NCI-H2171 treated with DMSO at 0.1 percent for 48 hours (cell line): Measurements from ENCODE around the gene ARHGEF7.
"Not testable (repeated sequence)": the region's sequence is repeated elsewhere in the genome, so short reads cannot be mapped to it uniquely, and the experiment has no call there.

ENCODE experiments used
- DNase-seq: peaks from one replicate; lab custom pipeline; 2025; lab: John Stamatoyannopoulos, UW

Gene ARHGEF7, protein sequence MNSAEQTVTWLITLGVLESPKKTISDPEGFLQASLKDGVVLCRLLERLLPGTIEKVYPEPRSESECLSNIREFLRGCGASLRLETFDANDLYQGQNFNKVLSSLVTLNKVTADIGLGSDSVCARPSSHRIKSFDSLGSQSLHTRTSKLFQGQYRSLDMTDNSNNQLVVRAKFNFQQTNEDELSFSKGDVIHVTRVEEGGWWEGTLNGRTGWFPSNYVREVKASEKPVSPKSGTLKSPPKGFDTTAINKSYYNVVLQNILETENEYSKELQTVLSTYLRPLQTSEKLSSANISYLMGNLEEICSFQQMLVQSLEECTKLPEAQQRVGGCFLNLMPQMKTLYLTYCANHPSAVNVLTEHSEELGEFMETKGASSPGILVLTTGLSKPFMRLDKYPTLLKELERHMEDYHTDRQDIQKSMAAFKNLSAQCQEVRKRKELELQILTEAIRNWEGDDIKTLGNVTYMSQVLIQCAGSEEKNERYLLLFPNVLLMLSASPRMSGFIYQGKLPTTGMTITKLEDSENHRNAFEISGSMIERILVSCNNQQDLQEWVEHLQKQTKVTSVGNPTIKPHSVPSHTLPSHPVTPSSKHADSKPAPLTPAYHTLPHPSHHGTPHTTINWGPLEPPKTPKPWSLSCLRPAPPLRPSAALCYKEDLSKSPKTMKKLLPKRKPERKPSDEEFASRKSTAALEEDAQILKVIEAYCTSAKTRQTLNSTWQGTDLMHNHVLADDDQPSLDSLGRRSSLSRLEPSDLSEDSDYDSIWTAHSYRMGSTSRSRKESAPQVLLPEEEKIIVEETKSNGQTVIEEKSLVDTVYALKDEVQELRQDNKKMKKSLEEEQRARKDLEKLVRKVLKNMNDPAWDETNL

DNA sequence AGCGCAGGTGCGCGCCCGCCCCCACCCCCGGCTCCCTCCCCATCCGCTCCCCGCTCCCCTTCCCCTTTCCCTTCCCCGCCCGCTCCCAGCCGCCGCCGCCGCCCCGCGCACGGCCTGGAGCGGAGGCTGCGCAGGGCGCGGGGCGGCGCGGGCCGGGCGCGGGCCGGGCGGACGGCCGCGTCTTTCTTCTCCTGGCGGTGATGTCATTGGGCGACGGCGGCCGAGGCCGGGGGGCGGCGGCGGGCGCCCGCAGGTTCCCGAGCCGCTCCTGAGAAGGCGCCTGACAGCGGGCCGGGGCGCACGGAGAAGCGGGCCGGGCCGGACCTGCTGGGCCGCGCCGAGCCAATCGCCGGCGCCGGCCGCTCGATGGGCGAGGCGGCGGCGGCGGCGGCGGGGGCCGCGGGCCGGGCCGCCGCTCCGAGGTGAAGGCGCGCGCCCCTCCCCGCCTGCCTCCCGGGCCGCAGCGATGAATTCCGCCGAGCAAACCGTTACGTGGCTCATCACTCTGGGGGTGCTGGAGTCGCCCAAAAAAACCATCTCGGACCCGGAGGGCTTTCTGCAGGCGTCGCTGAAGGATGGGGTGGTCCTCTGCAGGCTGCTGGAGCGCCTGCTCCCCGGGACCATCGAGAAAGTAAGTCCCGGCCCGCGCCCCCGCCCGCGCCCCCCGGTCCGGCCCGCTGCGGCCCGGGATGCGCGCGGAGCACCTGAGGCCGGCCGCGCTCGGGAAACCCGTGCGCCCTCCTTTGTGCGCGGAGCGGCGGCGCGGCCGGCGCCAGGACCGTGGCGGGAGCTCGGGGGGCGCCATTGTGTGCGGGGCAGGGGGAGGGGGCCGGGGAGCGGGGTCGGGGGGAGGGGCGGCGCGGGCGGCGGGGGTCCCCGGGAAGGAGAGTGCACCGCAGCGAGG, at the start of gene ARHGEF7:
Gene ARHGEF7 (plus strand): TSS at position 250 of the 904 bp plus-strand sequence. CDS start 217 bp downstream, at position 467.
- peak; percentile 9 for DNase-seq

DNA sequence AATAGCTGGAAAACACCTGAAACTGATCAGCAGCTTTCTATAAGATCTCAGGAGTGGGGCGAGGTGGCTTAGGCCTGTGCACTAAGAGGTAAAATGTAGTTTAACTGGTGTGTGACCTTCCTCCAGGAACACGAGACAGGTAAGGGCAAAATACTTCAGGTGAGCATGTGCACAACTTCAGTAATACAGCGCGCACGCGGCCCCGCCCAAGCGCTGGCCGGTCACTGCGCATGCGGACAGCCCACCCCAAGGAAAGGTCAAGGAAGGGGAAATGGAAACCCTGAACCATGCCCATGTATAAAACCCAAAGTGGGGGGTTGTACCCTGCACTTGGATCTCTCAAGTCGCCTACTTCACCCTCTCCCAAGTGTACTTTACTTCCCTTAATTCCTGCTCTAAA, 49.4 kb upstream of the ARHGEF7 start:
- no peak for DNase-seq

DNA sequence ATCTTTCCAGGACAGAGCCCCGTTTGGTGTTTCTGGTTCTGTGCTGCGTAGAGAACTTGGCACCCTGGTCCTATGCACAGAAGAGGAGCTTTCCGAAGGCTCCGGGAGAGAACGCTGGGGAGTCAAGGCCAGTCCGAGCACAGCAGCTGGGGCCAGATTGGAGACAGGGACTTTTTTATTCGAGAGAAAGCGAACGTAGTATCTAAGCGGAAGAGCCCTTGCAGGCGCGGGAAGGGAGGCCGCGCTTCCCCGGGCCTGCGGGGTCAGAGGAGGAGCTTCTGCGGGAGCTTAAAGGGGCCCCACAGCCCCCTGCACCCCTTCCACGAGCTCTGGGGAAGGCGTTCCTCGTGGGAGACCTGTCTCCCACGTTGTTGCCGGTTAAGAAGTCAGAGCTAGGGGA, 48.6 kb upstream of the ARHGEF7 start:
- no peak for DNase-seq

DNA sequence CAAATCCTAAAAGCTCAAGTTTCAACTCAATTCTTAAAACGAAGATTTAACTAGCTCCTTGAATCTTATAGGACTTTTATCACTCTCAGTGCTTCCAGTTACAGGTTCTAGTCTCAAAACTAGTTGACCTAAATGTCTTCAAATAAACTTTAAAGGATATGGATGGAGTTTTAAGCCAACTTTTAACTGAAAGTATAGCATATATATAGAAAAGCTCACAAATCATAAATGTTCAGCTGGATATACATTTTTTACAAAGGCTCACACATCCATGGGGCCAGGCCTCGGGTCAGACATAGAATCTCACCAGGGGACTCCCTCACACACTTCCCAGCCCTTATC, 47.1 kb upstream of the ARHGEF7 start:
- no peak for DNase-seq

DNA sequence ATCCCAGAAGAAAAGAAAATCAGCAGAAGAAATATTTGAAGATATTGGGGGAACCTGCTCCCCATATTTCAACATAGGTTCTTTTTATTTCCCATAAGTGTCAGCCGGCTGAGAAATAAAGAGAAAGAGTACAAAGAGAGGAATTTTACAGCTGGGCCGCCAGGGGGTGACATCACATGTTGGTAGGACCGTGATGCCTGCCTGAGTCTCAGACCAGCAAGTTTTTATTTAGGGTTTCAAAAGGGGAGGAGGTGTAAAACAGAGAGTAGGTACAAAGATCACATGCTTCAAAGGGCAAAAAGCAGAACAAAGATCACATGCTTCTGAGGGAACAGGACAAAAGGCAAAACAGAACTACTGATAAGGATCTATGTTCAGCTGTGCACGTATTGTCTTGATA, 44.0 kb upstream of the ARHGEF7 start:
- not testable (repeated sequence) for DNase-seq

DNA sequence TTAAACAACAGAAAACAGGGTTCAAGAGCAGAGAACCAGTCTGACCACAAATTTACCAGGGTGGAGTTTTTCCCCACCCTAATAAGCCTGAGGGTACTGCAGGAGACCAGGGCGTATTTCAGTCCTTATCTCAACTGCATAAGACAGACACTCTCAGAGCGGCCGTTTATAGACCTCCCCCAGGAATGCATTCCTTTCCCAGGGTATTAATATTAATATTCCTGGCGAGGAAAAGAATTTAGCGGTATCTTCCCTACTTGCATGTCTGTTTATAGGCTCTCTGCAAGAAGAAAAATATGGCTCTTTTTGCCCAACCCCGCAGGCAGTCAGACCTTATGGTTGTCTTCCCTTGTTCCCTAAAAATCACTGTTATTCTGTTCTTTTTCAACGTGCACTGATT, 43.6 kb upstream of the ARHGEF7 start:
- not testable (repeated sequence) for DNase-seq

DNA sequence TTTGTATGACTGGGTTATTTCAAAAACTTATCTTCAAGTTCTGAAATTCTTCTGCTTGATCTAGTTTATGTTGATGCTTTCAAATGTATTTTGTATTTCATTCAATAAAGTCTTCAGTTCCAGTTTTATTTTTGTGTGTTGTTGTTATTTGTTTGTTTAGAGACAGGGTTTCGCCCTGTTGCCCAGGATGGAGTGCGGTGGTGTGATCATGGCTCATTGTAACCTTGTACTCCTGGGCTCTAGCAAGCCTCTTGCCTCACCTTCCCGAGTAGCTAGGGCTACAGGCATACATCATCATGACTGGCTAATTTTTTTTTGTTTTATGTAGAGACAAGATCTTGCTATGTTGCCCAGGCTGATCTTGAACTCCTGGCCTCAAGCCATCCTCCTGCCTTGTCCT, 40.3 kb upstream of the ARHGEF7 start:
- DNase-seq = no peak

DNA sequence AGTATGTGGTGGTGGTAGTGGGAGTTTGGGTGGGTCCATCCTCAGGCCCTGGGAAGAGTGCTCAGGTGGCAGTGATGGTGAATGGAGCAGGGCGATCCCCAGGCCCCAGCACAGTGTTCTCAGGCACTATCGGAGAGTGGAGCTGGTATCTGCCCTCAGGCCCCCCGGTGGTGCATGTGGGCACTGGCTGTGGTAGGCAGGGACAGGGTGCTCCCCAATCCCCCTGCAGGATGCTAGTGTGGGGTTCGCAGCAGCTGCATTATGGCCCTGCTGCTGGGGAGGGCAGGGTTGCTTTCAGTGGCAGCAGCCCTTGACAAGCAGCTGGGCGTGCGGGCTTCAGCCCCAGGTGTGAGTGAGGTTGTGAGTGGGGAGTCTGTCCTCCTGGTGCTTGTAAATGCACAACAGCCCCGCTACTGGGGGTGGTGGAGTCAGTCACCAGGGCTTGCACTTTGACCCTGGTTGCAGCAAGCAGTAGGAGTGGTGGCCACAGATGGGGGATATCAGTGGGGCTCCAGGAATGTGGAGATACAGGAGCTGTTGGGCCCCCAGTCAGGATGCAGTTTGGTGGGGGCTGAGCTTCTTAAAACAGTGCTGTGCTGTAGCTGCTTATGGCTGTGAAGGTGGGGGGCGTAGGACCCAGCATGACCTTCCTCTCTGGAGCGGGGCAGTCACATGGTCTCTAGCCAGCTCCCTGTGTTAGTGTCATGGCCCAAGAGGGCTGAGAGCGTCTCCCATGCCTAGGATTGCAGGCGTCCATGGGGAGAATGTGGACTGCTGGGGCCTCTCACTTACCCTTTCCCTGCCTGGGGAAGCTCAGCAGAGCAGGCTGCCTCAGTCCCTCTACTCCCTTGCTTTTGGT, 38.7 kb upstream of the ARHGEF7 start:
- no peak for DNase-seq

DNA sequence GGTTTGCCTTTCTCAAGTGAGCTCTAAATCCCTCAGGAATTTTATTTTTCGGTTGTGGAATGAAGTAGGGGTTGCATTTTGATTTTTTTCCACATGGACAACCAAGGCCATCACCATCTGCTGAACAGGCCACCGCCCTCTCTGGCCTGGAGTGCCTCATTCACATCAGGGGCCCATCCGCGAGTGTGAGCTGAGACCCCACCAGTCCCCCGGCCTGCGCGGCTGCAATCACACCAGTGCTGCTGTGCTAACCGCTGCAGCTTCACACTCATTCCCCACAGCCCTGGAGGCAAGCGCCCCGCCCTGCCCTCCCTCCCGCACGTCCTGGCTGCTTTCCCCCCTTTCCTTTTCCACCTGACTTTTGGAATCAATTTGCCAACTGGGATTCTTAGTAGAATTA, 35.7 kb upstream of the ARHGEF7 start:
- no peak for DNase-seq

DNA sequence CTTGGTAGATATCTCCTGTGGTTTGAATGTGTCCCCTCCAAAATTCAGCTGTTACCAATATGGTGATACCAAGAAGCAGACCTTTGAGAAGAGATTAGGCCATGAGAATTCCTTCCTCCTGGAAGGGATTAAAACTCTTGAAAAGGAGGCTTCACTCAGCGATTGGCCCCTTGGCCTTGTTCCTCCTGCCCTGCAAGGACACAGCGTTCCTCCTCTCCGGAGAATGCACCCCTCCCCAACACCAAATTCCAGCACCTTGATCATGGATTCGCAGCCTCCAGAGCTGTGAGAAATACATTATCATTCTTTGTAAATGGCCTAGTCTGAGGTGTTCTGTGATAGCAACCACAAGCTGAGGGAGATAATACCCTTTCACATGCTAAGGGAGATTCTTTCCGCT, 34.5 kb upstream of the ARHGEF7 start:
- DNase-seq = no peak

DNA sequence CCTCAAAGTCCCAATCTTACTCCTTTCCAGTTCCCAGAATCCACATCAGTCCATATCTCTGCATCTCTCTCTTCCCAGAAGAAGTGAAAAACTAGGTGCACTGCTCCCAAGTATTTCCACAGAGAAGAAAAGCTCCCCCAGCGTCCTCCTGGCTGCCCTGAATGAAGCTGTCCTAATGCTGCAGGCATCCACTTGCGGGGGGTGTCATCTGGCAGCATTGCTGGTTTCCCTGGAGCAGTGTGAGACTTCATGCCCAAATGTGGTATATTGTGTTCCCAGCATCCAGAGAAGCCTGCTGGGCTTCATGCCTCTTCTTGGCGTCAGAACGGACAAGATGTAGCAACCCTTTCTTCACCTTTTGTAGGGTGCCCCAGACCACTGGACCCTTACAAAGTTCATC, 32.9 kb upstream of the ARHGEF7 start:
- DNase-seq = no peak

DNA sequence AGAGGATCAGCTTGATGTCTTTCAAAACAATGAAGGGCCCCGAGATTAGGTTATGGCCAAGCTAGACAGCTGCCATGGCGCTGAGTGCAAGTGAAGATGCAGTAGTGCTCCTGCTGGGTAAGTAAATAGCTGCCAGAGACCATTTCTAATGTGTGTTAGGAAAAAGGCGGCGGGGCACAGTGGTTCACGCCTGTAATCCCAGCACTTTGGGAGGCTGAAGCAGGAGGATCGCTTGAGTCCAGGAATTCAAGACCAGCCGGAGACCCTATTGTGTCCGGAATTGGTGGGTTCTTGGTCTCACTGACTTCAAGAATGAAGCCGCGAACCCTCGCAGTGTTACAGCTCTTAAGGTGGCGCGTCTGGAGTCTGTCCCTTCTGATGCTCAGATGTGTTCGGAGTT, 32.3 kb upstream of the ARHGEF7 start:
- not testable (repeated sequence) for DNase-seq

DNA sequence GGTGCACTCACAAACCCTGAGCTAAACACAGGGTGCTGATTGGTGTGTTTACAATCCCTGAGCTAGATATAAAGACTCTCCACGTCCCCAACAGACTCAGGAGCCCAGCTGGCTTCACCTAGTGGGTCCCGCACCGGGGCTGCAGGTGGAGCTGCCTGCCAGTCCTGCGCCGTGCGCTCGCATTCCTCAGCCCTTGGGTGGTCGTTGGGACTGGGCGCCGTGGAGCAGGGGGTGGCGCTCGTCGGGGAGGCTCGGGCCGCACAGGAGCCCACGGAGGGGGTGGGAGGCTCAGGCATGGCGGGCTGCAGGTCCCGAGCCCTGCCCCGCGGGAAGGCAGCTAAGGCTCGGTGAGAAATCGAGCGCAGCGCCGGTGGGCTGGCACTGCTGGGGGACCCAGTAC, 31.4 kb upstream of the ARHGEF7 start:
- not testable (repeated sequence) for DNase-seq

DNA sequence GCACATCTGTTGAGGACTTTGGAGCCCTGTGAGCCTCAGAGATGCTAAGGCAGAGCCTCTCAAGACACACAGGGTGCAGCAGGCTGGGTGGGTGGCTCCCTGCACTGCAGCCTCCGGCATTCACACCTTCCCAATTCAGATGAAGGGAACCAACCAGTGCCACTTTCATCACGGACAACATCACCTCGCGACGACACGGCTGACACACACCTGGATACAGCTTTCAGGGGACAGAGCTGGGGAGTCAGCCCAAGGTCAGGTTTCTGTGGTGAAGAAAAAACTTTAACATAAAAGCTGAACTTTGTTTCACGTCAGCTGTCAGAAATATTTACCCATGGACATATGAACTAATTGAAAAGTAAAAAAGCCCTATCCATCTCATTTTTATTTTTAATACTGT, 24.9 kb upstream of the ARHGEF7 start:
- DNase-seq = no peak

DNA sequence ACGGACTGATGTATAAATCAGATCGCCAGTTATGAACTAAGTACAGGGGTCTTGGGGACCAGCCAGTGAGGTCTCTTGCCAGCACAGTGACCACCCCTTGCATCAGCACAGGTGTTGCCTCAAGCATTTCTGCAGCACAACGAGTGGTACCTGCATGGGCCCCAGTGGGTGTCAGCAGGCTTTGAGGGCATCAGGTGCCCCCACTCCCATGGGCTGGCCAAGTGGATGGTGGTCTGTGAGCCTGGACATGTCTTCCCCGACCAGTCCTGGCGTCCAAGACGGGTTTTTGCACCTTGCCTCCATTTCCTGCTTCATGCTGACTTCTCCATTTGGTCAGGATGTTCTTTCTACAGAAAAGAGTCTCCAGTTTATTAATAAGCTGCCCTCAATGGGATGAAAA, 22.4 kb upstream of the ARHGEF7 start:
- DNase-seq = no peak

DNA sequence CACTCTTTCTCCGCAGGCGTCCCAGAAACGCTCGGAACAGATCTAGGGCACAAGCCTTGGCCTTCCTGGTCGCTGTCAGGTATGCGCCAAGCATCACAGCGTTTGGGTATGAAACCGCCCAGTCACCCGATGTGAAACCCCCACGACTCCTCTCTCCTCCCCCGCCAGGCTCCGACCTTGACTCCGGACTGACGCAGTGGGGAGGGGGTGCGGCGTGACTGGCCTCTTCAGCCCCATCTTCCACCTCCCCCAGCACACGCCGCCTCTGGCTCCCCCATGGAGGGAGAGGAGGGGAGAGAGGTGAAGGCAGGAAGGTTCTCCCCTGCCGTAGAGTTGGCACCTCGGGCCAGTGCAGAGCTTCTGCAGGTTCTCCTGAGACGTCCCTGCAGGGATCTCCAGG, 22.0 kb upstream of the ARHGEF7 start:
- DNase-seq = no peak

DNA sequence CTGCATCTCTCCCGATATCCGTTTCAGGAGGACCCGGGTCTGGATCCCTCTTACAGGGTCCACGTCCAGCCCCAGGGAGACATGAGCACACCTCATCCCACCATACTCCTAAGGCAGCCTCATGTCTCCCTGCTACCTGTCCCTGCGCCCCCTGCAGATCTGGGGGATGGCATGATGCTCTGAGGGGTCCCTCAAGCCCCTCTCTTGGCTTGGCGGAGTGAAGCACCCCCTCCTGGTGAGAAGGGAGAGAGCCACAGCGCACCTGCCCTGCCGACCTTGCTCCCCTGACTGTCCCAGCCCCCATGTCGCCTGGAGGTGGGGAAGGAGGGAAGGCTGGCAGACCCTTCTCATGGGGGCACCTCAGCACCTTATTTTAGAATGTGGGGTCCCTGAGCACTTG, 21.5 kb upstream of the ARHGEF7 start:
- DNase-seq = no peak

DNA sequence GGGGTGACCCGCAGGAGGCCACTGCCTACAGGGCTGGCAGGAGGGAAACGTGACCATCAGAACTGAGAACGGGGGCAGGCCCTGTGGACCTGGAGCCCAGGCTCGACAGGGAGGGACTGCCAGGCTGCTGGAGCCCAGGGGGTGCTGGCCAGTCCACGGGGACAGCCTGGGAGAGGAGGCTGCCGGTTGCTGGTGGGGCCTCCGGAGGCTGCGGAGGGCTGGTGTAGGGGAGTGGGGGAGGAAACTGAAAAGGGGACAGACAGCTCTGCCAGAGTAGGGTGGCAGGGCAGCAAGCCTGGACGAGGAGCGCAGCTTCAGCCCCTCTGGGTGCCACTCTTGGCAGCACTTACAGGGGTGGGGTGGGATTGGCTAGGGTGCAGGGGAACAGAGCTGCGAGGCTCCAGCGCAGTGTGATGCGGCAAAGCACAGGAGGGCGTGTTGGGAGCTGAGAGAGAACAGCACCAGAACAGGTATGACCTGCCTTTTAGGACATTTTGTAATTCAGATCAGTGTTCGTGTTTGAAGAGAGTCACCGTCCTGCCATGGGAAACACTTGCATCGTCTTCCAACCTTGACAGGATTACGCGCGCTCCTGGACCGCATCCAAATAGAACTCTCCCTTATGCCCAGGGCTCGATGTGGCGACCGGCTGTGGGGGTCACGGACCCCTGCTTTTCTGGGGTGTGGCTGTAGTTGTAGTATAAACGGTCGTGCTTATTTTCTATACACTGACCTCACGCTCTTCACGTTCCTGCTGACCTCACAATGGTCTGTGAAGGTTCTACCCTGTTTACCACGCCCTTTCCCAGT, 19.9 kb upstream of the ARHGEF7 start:
- no peak for DNase-seq

DNA sequence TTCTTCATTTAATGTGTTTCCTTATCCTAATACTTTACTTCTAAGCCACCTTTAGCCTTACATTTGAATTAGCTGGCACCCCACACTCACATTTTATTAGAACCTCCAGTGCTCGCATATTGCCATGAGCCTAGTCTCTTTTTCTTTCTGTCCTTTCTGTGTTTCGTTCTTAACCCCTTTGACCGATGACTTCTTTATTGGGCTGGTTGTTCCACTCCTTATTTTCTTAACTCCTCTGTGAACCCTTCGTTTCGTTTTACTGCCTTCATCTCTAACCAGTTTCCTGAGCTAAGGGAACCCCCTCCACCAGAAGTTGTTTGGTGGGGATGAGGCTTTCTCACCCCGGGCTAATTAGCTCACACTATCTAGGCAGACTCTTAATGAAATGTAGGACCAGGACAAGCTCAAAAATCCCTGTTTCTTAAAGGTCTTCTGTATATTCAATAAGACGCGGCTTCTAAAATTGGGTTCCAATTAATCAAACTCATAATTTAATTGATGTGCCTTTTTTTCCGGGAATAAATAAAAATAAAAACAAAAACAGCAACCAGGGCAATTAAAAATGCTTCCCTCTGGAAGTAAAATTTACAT, 19.1 kb upstream of the ARHGEF7 start:
- no peak for DNase-seq

DNA sequence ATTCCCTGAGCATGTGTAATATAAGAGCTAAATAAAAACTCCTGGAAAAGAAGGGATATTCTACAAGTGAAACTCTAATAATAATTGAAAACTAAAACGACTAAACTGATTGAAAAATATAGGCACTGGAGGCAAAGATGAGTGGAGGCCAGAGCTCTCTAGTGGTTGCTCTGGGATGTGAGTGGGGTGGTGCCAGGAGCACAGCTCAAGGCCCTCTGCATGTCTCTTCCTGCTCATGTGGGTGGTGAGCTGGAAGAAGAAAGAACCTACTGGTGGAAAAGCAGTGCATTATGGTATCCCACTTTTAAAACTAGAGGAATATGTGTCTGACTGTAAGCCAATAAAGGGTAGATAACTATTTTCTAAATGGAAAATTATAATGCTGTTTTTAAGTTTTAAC, 15.8 kb upstream of the ARHGEF7 start:
- no peak for DNase-seq
